ENCODE data around the gene SCNN1A.
A peak's percentile ranks its signal among the peaks of the same experiment; 100 is the strongest.

The SCNN1A gene

DNA sequence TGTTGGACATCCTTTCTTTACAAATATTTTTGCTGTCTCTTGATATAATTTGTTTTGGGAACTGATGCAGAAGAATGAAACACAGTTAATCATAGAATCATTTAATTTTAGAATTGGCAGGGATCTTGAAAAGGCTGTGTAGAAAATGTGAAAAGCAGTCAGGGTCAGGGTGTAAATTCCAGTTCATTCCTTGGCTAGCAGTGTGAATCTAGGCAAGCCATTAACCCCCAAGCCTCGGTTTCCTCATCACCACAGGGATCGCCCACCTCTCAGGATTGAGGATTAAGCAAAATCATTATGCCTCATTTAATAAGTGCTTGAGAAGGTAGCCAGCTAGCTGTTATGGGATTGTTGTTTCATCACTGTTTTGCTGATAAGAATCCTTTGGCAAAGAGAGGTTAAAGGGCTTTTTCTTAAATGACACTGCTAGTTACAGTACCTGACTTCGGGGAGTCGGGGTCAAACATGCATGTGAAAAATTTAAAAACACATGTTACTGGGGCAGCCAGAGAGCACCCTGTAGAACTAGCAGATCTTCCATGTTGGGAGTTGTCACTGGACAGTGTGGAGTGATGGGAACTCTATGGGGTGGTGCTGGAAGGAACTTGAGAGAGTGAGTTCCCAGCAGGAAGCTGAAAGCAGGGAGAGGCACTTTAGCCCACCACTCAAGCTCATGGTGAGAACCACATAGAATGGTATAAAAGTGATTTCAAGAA is 44.2 kb downstream of the SCNN1A start:
- no peak for DNase-seq

DNA sequence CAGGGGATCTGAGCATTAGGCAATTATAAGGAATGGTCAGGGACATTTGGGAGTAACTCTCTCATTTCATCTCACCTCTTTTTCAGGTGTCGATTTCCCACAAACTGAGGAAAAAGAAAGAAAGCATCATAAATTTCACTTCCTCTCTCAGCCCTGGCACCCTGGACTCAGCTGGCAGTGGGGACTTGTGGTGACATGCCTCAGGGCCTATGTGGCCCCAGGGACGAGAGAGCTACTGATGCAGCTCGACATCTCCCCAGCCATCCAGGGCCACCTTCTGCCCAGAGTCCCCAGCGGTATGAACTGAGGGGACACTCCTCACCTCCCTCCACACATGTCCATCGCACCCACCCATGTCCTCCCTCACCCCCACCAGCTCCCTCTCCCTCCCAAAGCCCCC is 45.2 kb downstream of the SCNN1A start:
- no peak for DNase-seq

DNA sequence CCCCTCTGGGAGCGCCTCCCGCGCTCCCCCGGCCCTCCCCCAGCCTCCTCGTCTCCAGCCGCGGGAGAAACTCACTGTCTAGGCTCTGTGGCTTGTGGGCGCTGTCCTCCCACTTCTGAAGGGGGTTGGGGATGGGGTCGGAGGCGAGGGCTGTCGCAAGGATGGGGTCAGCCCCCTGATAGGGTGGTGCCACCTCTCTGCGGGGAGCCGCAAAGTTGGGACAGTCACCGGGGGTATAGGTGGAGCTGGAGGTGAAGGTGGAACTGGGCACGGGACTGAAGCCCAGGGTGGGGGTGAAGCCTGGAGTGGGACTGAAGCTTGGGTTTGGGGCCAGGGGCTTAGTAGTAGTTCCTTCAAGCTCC is 45.7 kb downstream of the SCNN1A start:
- no peak for DNase-seq

DNA sequence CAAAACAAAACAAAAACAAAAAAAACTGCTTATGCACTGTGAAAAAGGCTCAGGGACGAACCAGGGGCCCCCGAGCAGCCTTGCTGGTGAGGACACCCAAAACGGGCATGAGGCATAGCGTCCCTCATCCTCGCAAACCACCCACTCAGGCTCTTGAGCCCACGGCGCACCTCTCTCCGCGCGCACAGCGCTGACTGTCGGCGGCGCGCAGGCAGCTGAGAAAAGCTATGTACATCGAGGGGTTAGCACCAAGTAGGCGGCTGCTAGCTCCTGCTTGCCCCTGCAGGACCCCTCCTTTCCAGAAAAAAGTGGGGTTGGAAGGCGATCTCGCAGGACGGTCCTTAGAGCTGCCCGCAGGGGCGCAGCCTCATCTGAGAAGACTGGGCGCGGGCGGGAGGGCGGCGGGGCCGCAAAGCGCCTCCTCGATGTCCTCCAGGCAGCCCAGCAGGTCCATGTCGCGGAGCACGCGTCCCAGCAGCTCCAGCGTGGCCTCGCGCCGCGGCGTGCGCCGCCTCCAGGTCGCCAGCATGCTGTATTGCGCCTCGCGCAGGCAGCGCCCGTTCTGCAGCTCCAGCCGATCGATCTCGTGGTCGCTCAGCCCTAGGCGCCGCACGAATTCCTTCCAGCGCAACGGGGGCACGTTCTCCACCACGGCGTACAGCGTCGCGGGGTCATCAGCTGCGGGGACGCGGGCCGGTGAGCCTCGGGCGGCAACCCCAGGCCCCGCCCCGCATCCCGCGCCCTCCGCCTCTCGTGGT is 46.2 kb downstream of the SCNN1A start:
- DNase-seq = no peak

DNA sequence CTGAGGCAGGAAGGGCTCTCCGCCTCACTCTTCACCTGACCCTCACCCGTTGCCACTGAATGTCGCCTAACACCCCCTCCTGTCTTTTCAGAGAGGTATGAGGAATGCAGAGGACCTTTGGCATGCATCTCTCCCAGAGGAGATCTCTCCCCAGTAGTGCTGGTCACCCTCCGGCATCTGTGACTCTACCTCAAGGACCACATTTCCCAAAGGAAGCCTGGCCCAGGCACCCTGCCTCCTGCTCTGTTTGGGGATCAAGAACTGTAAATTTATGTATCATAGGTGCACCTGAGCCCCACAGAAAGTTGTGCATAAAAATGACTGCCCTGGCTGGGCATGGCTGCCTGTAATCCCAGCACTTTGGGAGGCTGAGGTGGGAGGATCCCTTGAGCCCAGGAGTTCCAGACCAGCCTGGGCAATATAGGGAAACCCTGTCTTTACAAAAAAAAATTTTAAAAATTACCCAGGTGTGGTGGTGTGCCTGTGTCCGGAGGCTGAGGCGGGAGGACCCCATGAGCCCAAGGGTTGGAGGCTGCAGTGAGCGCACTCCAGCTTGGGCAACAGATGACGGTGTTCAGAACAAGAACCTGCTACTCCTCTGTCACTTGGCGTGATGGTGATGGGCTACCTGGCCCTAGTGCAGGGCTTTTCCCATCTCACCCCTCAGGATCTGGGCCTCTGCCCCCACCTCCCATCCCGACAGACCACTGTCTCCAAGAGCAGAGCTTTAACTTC is 47.2 kb downstream of the SCNN1A start:
- DNase-seq = no peak

DNA sequence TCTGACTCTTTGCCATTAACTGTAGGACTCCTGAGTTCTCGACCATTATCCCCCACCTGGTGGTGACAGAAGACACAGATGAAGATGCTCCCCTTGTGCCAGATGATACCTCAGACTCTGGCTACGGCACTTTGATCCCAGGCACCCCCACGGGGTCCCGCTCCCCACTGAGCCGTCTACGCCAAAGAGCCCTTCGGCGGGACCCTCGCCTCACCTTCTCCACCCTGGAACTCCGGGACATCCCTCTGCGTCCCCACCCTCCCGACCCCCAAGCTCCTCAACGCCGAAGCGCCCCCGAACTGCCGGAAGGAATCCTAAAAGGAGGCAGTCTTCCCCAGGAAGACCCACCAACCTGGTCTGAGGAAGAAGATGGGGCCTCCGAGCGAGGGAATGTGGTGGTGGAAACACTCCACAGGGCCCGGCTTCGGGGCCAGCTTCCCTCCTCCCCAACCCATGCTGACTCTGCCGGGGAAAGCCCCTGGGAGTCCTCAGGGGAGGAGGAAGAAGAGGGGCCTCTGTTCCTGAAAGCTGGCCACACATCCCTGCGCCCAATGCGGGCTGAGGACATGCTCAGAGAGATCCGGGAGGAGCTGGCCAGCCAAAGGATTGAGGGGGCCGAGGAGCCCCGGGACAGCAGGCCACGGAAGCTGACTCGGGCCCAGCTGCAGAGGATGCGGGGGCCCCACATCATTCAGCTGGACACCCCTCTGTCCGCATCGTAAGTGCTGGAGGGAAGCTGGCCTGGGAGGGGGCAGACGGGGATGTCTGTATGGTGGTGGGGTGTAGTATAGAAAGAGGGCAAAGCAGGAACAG is 47.9 kb downstream of the SCNN1A start:
- DNase-seq = no peak

DNA sequence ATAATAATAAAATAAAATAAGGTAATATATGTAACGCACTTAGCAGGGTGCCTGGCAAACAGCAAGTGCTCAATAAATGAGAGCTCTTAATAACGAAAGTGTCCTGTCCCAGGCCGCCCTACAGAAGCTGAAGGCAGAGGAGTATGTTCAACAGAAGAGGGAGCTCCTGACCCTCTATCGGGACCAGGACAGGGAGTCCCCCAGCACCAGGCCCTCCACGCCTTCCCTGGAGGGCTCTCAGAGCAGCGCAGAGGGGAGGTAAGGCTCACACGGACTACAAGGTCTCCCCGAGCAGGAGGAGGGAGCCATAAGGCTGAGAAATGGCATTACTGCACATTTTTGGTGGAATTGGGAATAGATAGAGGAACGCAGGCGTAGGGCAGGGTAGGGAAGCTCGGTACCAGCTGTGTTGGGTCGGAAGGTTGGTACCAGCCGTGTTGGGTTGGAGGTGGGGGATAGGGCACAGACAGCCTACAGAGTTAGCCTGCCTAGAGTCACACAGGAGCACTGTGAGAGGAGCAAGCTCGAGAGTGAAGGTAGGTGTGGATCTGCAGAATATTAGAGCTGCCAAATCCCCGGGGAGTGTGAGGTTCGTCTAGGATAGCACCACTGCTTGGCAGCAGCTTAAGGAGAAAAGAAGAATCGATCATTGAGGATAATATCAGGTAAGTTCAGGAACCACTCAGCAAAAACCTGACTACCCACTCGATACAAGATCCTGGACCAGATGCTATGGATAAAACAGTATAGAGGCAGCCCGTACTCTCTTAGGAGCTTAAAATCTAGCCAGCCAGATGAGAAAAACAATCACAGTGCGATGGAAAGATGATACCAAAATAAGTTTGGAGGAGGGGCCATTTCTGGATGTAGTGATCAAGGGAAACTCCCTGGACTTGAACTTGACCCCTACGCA is 48.8 kb downstream of the SCNN1A start:
- no peak for DNase-seq

DNA sequence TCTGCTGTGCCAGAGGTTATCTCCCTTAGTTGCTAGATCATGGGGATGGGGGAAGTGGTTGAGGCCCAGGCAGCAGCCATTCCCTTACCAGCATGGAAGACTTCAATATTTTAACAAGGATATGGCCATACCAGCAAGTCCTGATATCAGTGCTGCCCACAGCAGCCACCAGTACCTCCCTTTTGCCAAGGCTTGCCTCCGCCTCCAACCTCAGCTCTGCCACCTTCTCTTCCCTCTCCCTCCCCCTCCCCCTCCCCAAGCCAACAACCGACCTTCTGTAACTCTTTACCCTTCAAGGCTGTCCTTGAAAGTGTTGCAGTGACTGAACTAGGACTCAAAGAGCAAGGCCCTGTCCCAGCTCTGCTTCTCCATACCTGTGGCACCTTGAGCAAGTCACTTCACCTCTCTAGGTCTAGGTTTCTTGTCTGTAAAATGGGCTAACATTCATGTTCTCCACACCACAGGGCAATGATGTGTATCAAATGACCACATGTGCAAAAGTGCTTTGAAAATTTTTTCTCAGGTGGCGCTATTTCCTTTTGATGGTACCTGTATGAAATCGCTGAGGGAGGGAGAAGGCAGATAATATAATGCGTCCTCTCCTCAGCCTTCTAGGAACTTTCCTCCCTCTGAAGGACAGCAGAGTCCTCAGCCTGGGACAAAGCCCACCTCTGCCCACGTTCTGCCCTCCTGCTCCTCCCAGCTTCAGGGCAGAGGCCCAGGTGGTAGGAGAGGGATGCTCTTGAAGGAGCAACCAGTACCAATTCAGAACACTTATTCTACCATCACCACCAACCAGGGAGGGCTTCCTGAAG is 50.2 kb downstream of the SCNN1A start:
- DNase-seq = no peak

DNA sequence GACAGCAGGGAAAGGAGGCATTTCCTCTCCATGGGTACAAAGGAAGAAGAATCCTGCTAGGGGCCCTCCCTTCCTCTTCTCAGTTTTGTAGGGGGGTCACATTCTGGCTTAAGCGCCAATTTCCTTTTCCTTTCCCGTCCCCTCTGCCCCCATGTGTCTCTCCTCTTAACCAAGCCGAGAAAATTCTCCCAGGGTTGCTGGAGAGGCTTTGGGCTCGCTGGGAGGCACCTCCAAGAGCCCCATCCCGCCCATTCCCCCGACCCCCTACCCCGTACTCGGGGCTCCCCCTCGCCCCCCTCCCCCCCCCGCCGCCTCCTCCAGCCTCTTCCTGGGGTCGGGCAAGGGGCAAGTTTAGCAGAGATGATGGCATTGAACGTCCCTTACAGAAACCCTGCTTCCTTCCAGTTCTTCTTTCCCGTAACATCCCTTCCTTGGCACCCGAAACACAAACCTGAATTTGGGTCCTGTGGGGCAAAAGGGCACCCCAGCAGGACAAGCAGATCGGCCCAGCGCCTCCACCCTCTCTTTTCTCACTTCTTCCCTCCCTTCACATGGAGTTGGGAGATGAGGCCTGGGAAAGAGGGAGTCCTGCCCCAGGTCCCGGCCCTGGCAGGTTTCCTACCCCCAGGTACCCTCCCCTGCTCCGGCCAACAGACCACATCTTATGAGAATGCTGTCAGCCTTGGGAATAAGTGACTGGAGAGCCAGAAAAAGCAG is 51.2 kb downstream of the SCNN1A start:
- DNase-seq = no peak

DNA sequence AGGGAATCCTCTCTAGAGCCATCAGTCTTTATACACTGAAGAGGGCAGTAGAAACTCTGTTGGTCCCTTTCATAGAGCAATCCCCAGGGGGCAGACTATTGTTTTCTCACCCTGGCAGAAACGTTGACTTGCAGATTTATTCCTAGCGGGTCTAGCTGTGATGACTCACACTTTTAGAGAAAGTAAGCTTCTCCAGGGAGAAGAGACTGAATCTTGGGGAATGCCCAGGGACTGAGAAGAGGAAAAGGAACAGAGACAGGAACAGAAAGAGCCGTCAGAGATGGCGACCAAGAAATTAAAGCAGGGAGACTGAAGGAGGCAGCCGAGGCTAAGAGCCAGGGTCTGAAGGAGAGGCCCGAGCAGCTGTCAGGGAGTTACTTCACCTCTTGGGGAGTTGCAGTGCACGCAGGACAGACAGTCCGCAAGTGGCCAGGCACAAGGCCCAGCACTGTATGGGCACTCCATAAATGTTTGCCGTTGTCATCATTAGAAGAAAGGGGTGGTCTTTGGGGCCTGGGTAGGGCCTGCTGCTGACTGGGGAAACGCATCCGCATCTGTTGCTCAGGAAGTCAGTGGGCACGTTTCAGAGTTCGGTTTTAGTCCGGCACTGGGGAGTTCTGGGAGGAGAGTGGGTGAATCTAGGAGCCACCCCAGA is 51.9 kb downstream of the SCNN1A start:
- DNase-seq = peak; percentile 63

DNA sequence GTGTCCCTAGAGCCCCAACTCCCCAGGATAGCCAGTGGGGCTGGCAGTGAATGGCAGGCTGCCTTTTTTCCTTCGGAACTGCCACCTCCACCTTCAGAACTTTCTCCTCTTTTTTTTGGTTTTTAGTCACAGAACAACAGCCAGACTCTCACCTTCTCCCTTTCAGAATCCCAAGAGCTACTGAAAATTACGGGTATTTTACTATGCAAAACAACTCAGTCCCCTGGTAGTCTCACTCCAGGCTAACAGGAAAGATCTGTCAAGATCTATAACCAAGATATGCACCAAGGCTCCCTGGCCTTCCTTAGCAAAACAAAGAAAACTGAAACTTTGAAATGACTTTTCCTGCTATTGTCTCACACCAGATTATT is 52.4 kb downstream of the SCNN1A start:
- no peak for DNase-seq

DNA sequence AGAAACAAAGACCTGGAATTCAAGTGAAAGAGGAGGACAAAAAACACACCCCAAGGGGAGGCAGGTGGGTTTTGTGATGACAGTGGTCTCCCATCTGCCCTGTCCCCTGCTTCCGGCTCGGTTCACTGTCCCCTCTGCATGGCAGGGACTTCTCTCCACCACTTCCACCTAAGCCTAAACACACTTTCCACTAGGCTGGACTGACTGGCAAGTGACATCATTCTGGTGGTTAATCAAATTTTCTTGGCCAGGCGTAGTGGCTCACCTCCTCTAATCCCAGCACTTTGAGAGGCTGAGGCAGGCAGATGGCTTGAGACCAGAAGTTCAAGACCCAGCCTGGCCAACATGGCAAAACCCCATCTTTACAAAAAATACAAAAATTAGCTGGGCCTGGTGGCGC is 53.0 kb downstream of the SCNN1A start:
- no peak for DNase-seq

DNA sequence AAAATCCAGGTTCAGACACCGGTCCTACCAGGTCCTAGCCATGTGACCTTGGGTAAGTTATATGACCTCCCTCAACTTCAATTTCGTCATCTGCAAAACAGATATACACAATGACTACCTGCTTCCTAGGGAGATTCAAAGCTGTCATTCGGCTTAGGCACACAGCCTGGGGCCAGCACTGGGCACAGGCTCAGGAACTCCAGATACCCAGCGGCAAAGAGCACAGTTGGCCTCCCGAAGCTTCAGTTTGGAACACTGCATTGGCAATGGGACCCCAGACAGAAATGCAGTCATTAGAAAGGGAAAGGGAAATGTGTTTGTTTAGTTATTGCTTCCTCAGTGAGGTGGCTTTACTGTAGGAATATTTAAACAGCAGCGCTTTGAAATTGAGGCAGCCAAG is 53.5 kb downstream of the SCNN1A start:
- DNase-seq = no peak

DNA sequence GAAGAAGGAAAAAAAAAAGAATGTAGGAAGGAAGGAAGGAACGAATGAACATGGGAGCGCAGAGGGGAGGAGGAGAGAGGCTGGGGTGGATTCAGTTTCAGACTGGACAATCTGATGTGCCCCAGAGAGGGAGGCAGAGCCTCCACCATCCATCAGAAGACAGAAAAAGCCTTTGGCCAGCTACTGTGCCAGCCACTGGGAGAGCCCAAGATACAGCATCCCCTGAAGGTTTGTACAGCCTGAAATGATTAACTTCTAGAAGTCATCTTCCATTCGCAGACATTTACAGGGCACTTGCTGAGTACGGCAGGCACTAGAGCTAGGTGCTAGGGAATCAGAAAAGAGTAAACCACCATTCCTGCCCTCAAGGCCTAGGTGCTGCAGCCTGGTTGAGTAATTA is 55.9 kb downstream of the SCNN1A start:
- no peak for DNase-seq

DNA sequence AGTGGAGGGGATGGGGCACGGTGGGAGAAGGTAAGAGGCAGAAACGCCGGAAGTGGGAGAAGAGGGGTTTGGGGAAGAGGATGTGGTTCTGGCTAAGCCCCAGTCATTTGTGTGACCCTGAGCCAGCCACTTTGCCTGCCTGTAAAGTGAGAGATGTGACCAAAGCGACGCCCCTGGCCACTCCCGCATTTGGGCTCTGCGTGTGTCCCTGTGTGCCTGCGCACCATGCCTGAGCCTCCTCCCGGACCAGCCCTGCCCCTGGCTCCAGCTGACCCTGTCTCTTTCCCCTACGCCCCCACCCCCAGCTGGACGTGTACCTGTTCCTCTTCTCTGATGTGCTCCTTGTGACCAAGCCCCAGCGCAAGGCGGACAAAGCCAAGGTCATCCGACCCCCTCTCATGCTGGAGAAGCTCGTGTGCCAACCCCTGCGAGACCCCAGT is 56.9 kb downstream of the SCNN1A start:
- no peak for DNase-seq

DNA sequence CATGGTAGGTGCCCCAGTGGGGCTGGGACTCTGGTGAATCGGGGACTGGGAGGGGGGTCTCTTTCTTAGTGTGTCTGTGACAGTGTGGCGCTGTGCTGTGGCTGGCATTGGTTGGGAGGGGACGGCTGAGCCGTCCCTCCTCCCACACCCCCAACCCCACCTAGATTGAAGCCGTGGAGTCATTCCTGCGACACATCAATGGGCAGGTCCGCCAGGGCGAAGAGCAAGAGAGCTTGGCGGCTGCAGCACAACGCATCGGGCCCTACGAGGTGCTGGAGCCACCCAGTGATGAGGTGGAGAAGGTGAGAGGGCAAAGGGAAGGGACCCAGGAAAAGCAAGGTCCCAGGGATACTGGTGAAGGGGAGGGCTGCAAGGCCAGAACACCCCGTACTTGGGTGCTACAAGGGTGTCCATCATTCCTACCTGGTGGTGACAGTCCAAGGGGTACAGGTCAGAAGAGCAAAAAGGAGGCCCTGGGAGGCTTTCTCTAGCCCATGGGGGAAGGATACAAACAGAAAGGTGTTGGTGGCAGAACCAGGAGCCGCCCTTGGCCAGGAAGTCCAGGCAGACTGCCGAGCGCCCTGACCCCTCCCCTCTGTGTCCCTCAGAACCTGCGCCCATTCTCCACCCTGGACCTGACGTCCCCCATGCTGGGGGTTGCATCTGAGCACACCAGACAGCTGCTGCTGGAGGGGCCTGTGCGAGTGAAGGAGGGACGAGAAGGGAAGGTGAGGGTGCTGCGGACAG is 57.5 kb downstream of the SCNN1A start:
- no peak for DNase-seq

DNA sequence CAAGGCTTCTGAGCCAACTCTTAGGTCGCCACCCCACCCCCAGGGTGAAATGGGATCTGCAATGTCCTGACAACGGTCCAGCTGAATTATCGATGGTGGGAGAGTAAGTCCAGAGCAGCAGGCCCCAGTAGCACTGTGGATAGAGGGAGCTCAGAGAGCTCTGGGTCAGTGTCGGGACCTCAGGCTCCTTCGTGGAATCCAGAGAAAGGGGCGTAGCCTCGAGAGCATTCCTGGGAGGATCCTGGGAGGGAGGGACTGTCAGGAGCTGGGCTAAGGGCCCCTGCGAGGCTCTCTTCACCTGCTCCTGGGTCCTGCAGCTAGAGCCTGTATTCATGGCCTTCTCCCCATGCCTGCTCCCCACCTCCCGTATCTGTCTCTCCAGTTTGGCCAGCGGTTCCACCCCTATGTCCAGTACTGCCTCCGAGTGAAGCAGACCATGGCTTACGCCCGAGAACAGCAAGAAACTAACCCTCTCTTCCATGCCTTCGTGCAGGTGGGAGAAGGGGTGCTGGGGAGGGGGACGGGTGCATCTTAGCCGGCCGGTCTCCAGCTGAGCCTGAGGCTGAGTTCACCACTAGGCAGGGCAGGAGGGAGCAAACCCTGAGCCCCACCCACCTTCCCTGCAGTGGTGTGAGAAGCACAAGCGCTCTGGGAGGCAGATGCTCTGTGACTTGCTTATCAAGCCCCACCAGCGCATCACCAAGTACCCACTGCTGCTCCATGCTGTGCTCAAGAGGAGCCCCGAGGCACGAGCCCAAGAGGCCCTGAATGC is 58.3 kb downstream of the SCNN1A start:
- no peak for DNase-seq

Measured in midbrain (tissue), 1 donor.